NT2/D1 (cell line): ENCODE data around the gene CENPF.

Experiments used
- YY1 ChIP-seq: IDR thresholded peaks from 2 replicates; pipeline ENCODE4 v1.6.1; 2011; ENCODE audit not compliant: insufficient read length, insufficient read depth
- ZNF274 ChIP-seq: IDR thresholded peaks from 2 replicates; pipeline ENCODE4 v1.6.1; 2011; ENCODE audit warnings: mild to moderate bottlenecking, low read depth, low read length

- TF ChIP-seq YY1: no peak
- no peak for TF ChIP-seq ZNF274
Measured at GRCh38 chr1:214677945-214678344, 75.0 kb downstream of the CENPF start.
